HepG2 (cell line): ENCODE data around the gene MAGI1. TPM values are rescaled to one million over a fixed set of nuclear protein-coding genes. Genes with fewer than 3 reads are reported as not detected.

Source experiments
- ATAC-seq: fragments of 200-7000 bp; cut with Tn5 transposase; 3 replicates; pipeline ENCODE4 v1.9.1; 2020; ENCODE audit warnings: mild to moderate bottlenecking, moderate library complexity
- BruUV-seq: library from RNA; stranded (reverse); fragments of 400-500 nt; replicated peaks from 2 replicates; lab custom pipeline; 2021; lab: Mats Ljungman, UMichigan
- CTCF ChIA-PET: fragments of 300-600 bp; formaldehyde crosslinking; extraction: SDS; loops from one replicate; lab custom pipeline; 2021; ENCODE audit warnings: low total read pairs, inconsistent platforms, low intra/inter-chr PET ratio; lab: Yijun Ruan, JAX
- POLR2A ChIA-PET: fragments of 350-600 bp; sonication (Branson Sonifier 250); formaldehyde crosslinking; loops from one replicate; lab custom pipeline; 2020; ENCODE audit warnings: antibody characterized with exemption, inconsistent platforms; lab: Yijun Ruan, JAX
- DNase-seq: peaks from one replicate; pipeline ENCODE4 v3.0.0-alpha.2; 2015; ENCODE audit warnings: low spot score
- FAIRE-seq: peaks from 3 replicates; lab custom pipeline; 2011; peaks lifted over from hg19 to GRCh38; lab: Jason Lieb, UNC
- H2AFZ ChIP-seq: one replicate; pipeline ENCODE4 v1.6.1; 2011; ENCODE audit warnings: low read length, inconsistent platforms
- H3K27ac ChIP-seq: fragments of 300-600 bp; 3 replicates; pipeline ENCODE4 v1.8.0; 2011; ENCODE audit warnings: mixed run types, mild to moderate bottlenecking, mixed read lengths, low read length, inconsistent platforms; ENCODE audit not compliant: insufficient read depth; ENCODE audit errors: extremely low read length
- H3K27me3 ChIP-seq, 2 experiments: fragments of 200-600 bp in 1 of 2; 2 replicates in 1 of 2; 3 replicates in 1 of 2; pipeline versions ENCODE4 v1.6.0 to v1.8.0; 2011; ENCODE audit warnings: low read length in 2 of 2, mild to moderate bottlenecking in 2 of 2, moderate library complexity in 2 of 2, inconsistent platforms in 1 of 2; ENCODE audit not compliant: insufficient read depth in 2 of 2, control insufficient read depth in 1 of 2
- H3K36me3 ChIP-seq, 2 experiments: fragments of 200-600 bp in 1 of 2; replicated peaks in 1 of 2; 2 replicates in 1 of 2; 3 replicates in 1 of 2; pipeline versions ENCODE4 v1.5.1 to v1.8.0; 2011; ENCODE audit warnings: low read length in 2 of 2, inconsistent platforms in 1 of 2; ENCODE audit not compliant: insufficient read depth in 2 of 2, control insufficient read depth in 1 of 2
- H3K4me1 ChIP-seq: 2 replicates; pipeline ENCODE4 v1.5.1; 2012; ENCODE audit warnings: low read length, inconsistent platforms; ENCODE audit not compliant: insufficient read depth
- H3K4me2 ChIP-seq: 2 replicates; pipeline ENCODE4 v1.6.0; 2011; ENCODE audit warnings: low read depth, low read length, inconsistent platforms
- H3K4me3 ChIP-seq, 3 experiments: fragments of 200-600 bp in 1 of 3; sonication (generic), shearing (Covaris generic) in 1 of 3; replicated peaks in 1 of 3; 2 replicates each; pipeline ENCODE4 v1.5.1; 2011 to 2016; ENCODE audit warnings: low read length in 3 of 3, inconsistent platforms in 2 of 3, low read depth in 2 of 3, mild to moderate bottlenecking in 2 of 3, control low read depth in 1 of 3, mixed read lengths in 1 of 3; ENCODE audit not compliant: insufficient read depth in 1 of 3
- H3K79me2 ChIP-seq: one replicate; pipeline ENCODE4 v1.6.1; 2011; ENCODE audit warnings: low read length, inconsistent platforms; ENCODE audit not compliant: insufficient read depth
- H3K9ac ChIP-seq: 2 replicates; pipeline ENCODE4 v1.6.0; 2011; ENCODE audit warnings: mild to moderate bottlenecking, low read depth, low read length, inconsistent platforms; ENCODE audit not compliant: insufficient read depth
- H3K9me3 ChIP-seq: 2 replicates; pipeline ENCODE4 v1.5.1; 2012; ENCODE audit warnings: mild to moderate bottlenecking, low read length
- H4K20me1 ChIP-seq: 2 replicates; pipeline ENCODE4 v1.6.0; 2011; ENCODE audit warnings: inconsistent platforms, mild to moderate bottlenecking, low read length, moderate library complexity; ENCODE audit not compliant: insufficient read depth
- ATF7 ChIP-seq, 2 experiments: fragments of 450-650 bp in 1 of 2; sonication (generic) in 1 of 2; formaldehyde crosslinking in 1 of 2; IDR thresholded peaks; 2 replicates each; pipeline versions ENCODE4 v1.4.0 to v1.6.1; 2016 to 2020; ENCODE audit warnings: antibody characterized with exemption in 1 of 2, mild to moderate bottlenecking in 1 of 2, missing genetic modification reagents in 1 of 2
- FOXK2 ChIP-seq: fragments of 450-650 bp; IDR thresholded peaks from 2 replicates; pipeline ENCODE4 v1.6.1; 2016
- KAT2B ChIP-seq: fragments of 150-350 bp; IDR thresholded peaks from 2 replicates; pipeline ENCODE4 v1.6.1; 2014; ENCODE audit warnings: low read depth, low read length, borderline replicate concordance
- MLXIP ChIP-seq: sonication (generic); formaldehyde crosslinking; IDR thresholded peaks from 2 replicates; pipeline ENCODE4 v1.9.0; 2021; ENCODE audit warnings: missing genetic modification reagents, borderline replicate concordance
- POLR2AphosphoS5 ChIP-seq: IDR thresholded peaks from 2 replicates; pipeline ENCODE4 v1.6.1; 2012; ENCODE audit warnings: low read depth, low read length
- ZBTB1 ChIP-seq: sonication (generic); formaldehyde crosslinking; IDR thresholded peaks from 2 replicates; pipeline ENCODE4 v1.4.0; 2020; ENCODE audit warnings: missing genetic modification reagents, borderline replicate concordance
- ZFP36 ChIP-seq: fragments of 150-350 bp; IDR thresholded peaks from 2 replicates; pipeline ENCODE4 v1.6.1; 2018; ENCODE audit warnings: borderline replicate concordance, low read length, low read depth; ENCODE audit not compliant: partially characterized antibody
- ZNF34 ChIP-seq: sonication (generic); formaldehyde crosslinking; IDR thresholded peaks from 2 replicates; pipeline ENCODE4 v1.4.0; 2020; ENCODE audit warnings: mild to moderate bottlenecking, missing genetic modification reagents, borderline replicate concordance
- ZNF615 ChIP-seq: sonication (generic); formaldehyde crosslinking; IDR thresholded peaks from 2 replicates; pipeline ENCODE4 v1.5.0; 2020; ENCODE audit warnings: mild to moderate bottlenecking, missing genetic modification reagents, borderline replicate concordance
- ZNF766 ChIP-seq: sonication (generic); formaldehyde crosslinking; IDR thresholded peaks from 2 replicates; pipeline ENCODE4 v1.5.0; 2020; ENCODE audit warnings: missing genetic modification reagents, borderline replicate concordance
- ZNF773 ChIP-seq: sonication (generic); formaldehyde crosslinking; IDR thresholded peaks from 2 replicates; pipeline ENCODE4 v1.4.0; 2020; ENCODE audit warnings: missing genetic modification reagents, borderline replicate concordance
- ZUFSP ChIP-seq: sonication (generic); formaldehyde crosslinking; IDR thresholded peaks from 2 replicates; pipeline ENCODE4 v1.9.0; 2021; ENCODE audit warnings: missing genetic modification reagents, mild to moderate bottlenecking, borderline replicate concordance
- WGBS: methylation state at CpG from one replicate; pipeline ENCODE4 v1.1.6; 2017; ENCODE audit warnings: low lambda C conversion rate; 5-methylcytosine and 5-hydroxymethylcytosine counted together
- in situ Hi-C: cut with HindIII; loops from 2 replicates; pipeline ENCODE4 v1.10.0; 2017; ENCODE audit warnings: low pct_unique_long_range_greater_than_20kb; ENCODE audit not compliant: extremely low pct_ligation_motif_present
- intact Hi-C: fragments of 100-400 bp; cut with micrococcal nuclease; formaldehyde crosslinking; loops from one replicate; pipeline ENCODE4 v1.10.0; 2022; ENCODE audit not compliant: unreplicated experiment
- polyA plus RNA-seq, 8 experiments: library from polyadenylated mRNA; depleted of rRNA in 3 of 8; stranded (reverse) in 7 of 8; unstranded in 1 of 8; fragments of >200 nt; fragmentation: Illumina TruSeq in 4 of 8; extraction: Trizol in 4 of 8; gene quantifications; 2 replicates each; pipeline versions ENCODE4 v1.2.1 to v1.2.3, GENCODE V29; 2011 to 2016; ENCODE audit warnings: low read depth in 4 of 8, missing spikeins in 1 of 8, mixed read lengths in 1 of 8; ENCODE audit not compliant: insufficient read depth in 1 of 8
- total RNA-seq, 5 experiments: library from RNA; depleted of rRNA; stranded (reverse); fragments of >200 nt; fragmentation: Illumina TruSeq; extraction: Trizol; gene quantifications; 2 replicates each; pipeline ENCODE4 v1.2.3, GENCODE V29; 2016; ENCODE audit warnings: low read depth in 1 of 5
- TF ChIP-seq, protein P1 (sequence below): sonication (generic); formaldehyde crosslinking; conservative IDR thresholded peaks from 2 replicates; pipeline ENCODE4 v1.4.0; 2020; ENCODE audit warnings: mild to moderate bottlenecking, missing genetic modification reagents, moderate library complexity

Gene MAGI1
- total and polyA plus RNA-seq, 2 of the 13 experiments (the other 11 are each of a cell fraction or from before 2014, with no cell fraction given), result 22.2 to 26.0 TPM

- TF ChIP-seq MLXIP (CRISPR knock-in tag) (no peak), ZNF34 (CRISPR knock-in tag) (no peak), KAT2B (no peak)
- TF ChIP-seq, protein P1, sequence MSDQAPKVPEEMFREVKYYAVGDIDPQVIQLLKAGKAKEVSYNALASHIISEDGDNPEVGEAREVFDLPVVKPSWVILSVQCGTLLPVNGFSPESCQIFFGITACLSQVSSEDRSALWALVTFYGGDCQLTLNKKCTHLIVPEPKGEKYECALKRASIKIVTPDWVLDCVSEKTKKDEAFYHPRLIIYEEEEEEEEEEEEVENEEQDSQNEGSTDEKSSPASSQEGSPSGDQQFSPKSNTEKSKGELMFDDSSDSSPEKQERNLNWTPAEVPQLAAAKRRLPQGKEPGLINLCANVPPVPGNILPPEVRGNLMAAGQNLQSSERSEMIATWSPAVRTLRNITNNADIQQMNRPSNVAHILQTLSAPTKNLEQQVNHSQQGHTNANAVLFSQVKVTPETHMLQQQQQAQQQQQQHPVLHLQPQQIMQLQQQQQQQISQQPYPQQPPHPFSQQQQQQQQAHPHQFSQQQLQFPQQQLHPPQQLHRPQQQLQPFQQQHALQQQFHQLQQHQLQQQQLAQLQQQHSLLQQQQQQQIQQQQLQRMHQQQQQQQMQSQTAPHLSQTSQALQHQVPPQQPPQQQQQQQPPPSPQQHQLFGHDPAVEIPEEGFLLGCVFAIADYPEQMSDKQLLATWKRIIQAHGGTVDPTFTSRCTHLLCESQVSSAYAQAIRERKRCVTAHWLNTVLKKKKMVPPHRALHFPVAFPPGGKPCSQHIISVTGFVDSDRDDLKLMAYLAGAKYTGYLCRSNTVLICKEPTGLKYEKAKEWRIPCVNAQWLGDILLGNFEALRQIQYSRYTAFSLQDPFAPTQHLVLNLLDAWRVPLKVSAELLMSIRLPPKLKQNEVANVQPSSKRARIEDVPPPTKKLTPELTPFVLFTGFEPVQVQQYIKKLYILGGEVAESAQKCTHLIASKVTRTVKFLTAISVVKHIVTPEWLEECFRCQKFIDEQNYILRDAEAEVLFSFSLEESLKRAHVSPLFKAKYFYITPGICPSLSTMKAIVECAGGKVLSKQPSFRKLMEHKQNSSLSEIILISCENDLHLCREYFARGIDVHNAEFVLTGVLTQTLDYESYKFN (CRISPR knock-in tag), result no peak
Measured at GRCh38 chr3:65314269-65314668, 724.4 kb downstream of the MAGI1 start (continued).

GRCh38 chr3:65313666-65314065 lies 725.1 kb downstream of the MAGI1 start:
- WGBS, result 4% methylated on average over 2 of the region's 2 CpGs
- Histone ChIP-seq H2AFZ (no peak overlapping the region), H3K79me2 (no peaks in the 10 kb centered on the region), H3K27me3 (no peaks in the 10 kb centered on the region), H3K27ac (no peak overlapping the region), H3K4me3 (no peak overlapping the region), H3K4me2 (no peak overlapping the region), H3K9me3 (no peaks in the 10 kb centered on the region), H3K36me3 (no peaks in the 10 kb centered on the region), H3K9ac (no peak overlapping the region), H3K4me1 (no peaks in the 10 kb centered on the region), H4K20me1 (no peaks in the 10 kb centered on the region)
- DNase-seq, result no peak
- no peak for FAIRE-seq
- in situ Hi-C loops (no loop called here), intact Hi-C loops (no loop called here)
- ChIA-PET CTCF (no interaction called here), POLR2A (no interaction called here)
- no TSS peak for BruUV-seq
- no peak for ATAC-seq
- TF ChIP-seq ZUFSP (CRISPR knock-in tag), result no peak
- no peak for TF ChIP-seq ATF7 (IDR thresholded peaks at IDR 0.05)
- TF ChIP-seq ATF7 (CRISPR knock-in tag; IDR thresholded peaks at IDR 0.05), result no peak
- no peak for TF ChIP-seq ZBTB1 (CRISPR knock-in tag)
- TF ChIP-seq ZNF615 (CRISPR knock-in tag), result no peak
- TF ChIP-seq POLR2AphosphoS5, result no peak
- TF ChIP-seq ZNF766 (CRISPR knock-in tag), result no peak
- no peak for TF ChIP-seq ZNF773 (CRISPR knock-in tag)
- no peak for TF ChIP-seq ZFP36
- no peak for TF ChIP-seq FOXK2
